HCT116 (cell line): ENCODE data around the gene GABRB3.

ENCODE experiments used
- EGR1 ChIP-seq: IDR thresholded peaks from 2 replicates; pipeline ENCODE4 v1.6.1; 2012; ENCODE audit warnings: low read depth
- EZH2 ChIP-seq: fragments of 200-600 bp; sonication (generic); IDR thresholded peaks from 2 replicates; pipeline ENCODE4 v1.6.1; 2017; ENCODE audit warnings: antibody characterized with exemption, mixed run types
- JUND ChIP-seq: IDR thresholded peaks from 2 replicates; pipeline ENCODE4 v1.6.1; 2012
- POLR2A ChIP-seq: IDR thresholded peaks from 2 replicates; pipeline ENCODE4 v1.7.0; 2011; ENCODE audit warnings: borderline replicate concordance; ENCODE audit not compliant: insufficient read depth, insufficient read length; ENCODE audit errors: extremely low read depth
- POLR2AphosphoS5 ChIP-seq: IDR thresholded peaks from 2 replicates; pipeline ENCODE4 v1.6.1; 2011; ENCODE audit warnings: mild to moderate bottlenecking, low read depth, low read length, moderate library complexity
- YY1 ChIP-seq: IDR thresholded peaks from 2 replicates; pipeline ENCODE4 v1.6.1; 2011; ENCODE audit warnings: low read length, low read depth, moderate library complexity, mild to moderate bottlenecking; ENCODE audit not compliant: insufficient replicate concordance; ENCODE audit errors: extremely low read depth
- TF ChIP-seq, protein P1 (sequence below), 3 experiments: fragments of 200-600 bp in 1 of 3; sonication (generic) in 1 of 3; IDR thresholded peaks in 2 of 3; conservative IDR thresholded peaks in 1 of 3; 2 replicates each; pipeline ENCODE4 v1.5.1; 2012 to 2017; ENCODE audit warnings: low read depth in 2 of 3, low read length in 2 of 3, antibody characterized with exemption in 1 of 3, borderline replicate concordance in 1 of 3, control low read depth in 1 of 3, mild to moderate bottlenecking in 1 of 3, mixed read lengths in 1 of 3, mixed run types in 1 of 3, moderate library complexity in 1 of 3; ENCODE audit not compliant: insufficient read depth in 1 of 3
- TF ChIP-seq, protein P2 (sequence below): IDR thresholded peaks from 2 replicates; pipeline ENCODE4 v1.6.1; 2012; ENCODE audit warnings: low read depth

DNA sequence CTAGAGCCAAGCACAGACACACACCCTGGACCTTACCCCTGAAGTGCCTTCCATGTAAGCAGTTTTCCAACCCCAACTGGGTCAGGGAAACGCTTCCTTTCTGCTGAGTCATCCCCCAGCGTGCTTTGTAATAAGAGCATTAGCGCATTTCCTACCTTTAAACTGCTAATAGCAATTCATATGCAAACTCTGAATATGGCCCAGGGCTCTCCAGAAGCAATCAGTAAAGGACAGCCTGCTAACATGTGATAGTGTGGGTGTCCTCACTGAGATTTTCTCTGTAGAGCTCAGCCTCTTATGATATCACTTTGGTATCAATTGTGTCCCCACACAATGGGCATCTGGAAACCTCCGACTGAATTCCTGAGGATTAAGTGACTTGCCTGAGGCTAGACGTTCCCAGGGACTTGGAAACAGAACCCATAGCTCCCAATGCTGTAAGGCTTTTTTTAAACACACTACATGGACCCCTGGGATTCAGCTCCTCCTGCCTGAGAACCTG is 5.6 kb downstream of the GABRB3 start:
- TF ChIP-seq POLR2AphosphoS5 = no peak
- TF ChIP-seq, protein P1, sequence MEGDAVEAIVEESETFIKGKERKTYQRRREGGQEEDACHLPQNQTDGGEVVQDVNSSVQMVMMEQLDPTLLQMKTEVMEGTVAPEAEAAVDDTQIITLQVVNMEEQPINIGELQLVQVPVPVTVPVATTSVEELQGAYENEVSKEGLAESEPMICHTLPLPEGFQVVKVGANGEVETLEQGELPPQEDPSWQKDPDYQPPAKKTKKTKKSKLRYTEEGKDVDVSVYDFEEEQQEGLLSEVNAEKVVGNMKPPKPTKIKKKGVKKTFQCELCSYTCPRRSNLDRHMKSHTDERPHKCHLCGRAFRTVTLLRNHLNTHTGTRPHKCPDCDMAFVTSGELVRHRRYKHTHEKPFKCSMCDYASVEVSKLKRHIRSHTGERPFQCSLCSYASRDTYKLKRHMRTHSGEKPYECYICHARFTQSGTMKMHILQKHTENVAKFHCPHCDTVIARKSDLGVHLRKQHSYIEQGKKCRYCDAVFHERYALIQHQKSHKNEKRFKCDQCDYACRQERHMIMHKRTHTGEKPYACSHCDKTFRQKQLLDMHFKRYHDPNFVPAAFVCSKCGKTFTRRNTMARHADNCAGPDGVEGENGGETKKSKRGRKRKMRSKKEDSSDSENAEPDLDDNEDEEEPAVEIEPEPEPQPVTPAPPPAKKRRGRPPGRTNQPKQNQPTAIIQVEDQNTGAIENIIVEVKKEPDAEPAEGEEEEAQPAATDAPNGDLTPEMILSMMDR (IDR thresholded peaks at IDR 0.05 in 2 of 3, conservative IDR thresholded peaks at IDR 0.05 in 1 of 3; ENCODE audit: borderline replicate concordance in 1 of 3, insufficient read depth in 1 of 3, low read depth in 2 of 3, low read length in 2 of 3) = no peak
- no peak for TF ChIP-seq YY1
- no peak for TF ChIP-seq JUND
- no peak for TF ChIP-seq EZH2
- no peak for TF ChIP-seq POLR2A
- TF ChIP-seq, protein P2, sequence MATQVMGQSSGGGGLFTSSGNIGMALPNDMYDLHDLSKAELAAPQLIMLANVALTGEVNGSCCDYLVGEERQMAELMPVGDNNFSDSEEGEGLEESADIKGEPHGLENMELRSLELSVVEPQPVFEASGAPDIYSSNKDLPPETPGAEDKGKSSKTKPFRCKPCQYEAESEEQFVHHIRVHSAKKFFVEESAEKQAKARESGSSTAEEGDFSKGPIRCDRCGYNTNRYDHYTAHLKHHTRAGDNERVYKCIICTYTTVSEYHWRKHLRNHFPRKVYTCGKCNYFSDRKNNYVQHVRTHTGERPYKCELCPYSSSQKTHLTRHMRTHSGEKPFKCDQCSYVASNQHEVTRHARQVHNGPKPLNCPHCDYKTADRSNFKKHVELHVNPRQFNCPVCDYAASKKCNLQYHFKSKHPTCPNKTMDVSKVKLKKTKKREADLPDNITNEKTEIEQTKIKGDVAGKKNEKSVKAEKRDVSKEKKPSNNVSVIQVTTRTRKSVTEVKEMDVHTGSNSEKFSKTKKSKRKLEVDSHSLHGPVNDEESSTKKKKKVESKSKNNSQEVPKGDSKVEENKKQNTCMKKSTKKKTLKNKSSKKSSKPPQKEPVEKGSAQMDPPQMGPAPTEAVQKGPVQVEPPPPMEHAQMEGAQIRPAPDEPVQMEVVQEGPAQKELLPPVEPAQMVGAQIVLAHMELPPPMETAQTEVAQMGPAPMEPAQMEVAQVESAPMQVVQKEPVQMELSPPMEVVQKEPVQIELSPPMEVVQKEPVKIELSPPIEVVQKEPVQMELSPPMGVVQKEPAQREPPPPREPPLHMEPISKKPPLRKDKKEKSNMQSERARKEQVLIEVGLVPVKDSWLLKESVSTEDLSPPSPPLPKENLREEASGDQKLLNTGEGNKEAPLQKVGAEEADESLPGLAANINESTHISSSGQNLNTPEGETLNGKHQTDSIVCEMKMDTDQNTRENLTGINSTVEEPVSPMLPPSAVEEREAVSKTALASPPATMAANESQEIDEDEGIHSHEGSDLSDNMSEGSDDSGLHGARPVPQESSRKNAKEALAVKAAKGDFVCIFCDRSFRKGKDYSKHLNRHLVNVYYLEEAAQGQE = no peak
- no peak for TF ChIP-seq EGR1
